RWPE2 (cell line): ENCODE data around the gene DIAPH2.
A peak's percentile ranks its signal among the peaks of the same experiment; 100 is the strongest.

Experiments
- ATAC-seq: fragments of 200-7000 bp; cut with Tn5 transposase; 3 replicates; pipeline ENCODE4 v1.9.1; 2021; ENCODE audit warnings: low read depth
- DNase-seq: peaks from one replicate; pipeline ENCODE4 v3.0.0-alpha.2; 2020; ENCODE audit warnings: low spot score
- H3K27ac ChIP-seq: fragments of 450-650 bp; 2 replicates; pipeline ENCODE4 v1.5.1; 2017; ENCODE audit warnings: mild to moderate bottlenecking; ENCODE audit not compliant: poor library complexity, severe bottlenecking
- H3K27me3 ChIP-seq: fragments of 250-450 bp; sonication (Bioruptor Pico); 2 replicates; pipeline ENCODE4 v1.5.1; 2021; ENCODE audit warnings: mild to moderate bottlenecking, moderate library complexity; ENCODE audit not compliant: insufficient read depth, poor library complexity, severe bottlenecking
- H3K36me3 ChIP-seq: fragments of 250-450 bp; sonication (Bioruptor Pico); 2 replicates; pipeline ENCODE4 v1.5.1; 2020; ENCODE audit warnings: low read depth, mild to moderate bottlenecking, moderate library complexity
- H3K4me1 ChIP-seq: fragments of 250-450 bp; sonication (Bioruptor Pico); 2 replicates; pipeline ENCODE4 v1.5.1; 2021; ENCODE audit warnings: mild to moderate bottlenecking, moderate library complexity; ENCODE audit not compliant: insufficient read depth, poor library complexity, severe bottlenecking
- H3K4me3 ChIP-seq: fragments of 250-450 bp; sonication (Bioruptor Pico); 2 replicates; pipeline ENCODE4 v1.5.1; 2021; ENCODE audit warnings: mild to moderate bottlenecking, moderate library complexity; ENCODE audit not compliant: severe bottlenecking
- H3K9me3 ChIP-seq: fragments of 250-450 bp; sonication (Bioruptor Pico); 2 replicates; pipeline ENCODE4 v1.5.1; 2021; ENCODE audit warnings: mild to moderate bottlenecking, moderate library complexity; ENCODE audit not compliant: severe bottlenecking
- CTCF ChIP-seq: fragments of 450-650 bp; IDR thresholded peaks from one replicate; pipeline ENCODE4 v1.5.1; 2017; ENCODE audit warnings: mild to moderate bottlenecking, moderate library complexity; ENCODE audit not compliant: poor library complexity, severe bottlenecking

The DIAPH2 gene

GRCh38 chrX:96684339-96685209 is at the start of gene DIAPH2:
Gene DIAPH2, plus strand, starts transcription at chrX:96684842.
- Histone ChIP-seq H3K4me1 (no peaks in the 10 kb centered on the region), H3K27ac (peak within 1 kb of the TSS; percentile 40), H3K27me3 (no peaks in the 10 kb centered on the region), H3K4me3 (peak within 1 kb of the TSS; percentile 47), H3K36me3 (no peaks in the 10 kb centered on the region), H3K9me3 (no peaks in the 10 kb centered on the region)
- ATAC-seq, result peak; percentile 88
- TF ChIP-seq CTCF, result no peak
- DNase-seq, result peak; percentile 56

- Histone ChIP-seq H3K4me3 (no peak overlapping the region), H3K36me3 (no peaks in the 10 kb centered on the region), H3K27ac (no peak overlapping the region), H3K4me1 (no peaks in the 10 kb centered on the region), H3K27me3 (no peaks in the 10 kb centered on the region), H3K9me3 (no peaks in the 10 kb centered on the region)
- TF ChIP-seq CTCF, result no peak
- ATAC-seq (no peak), DNase-seq (no peak)
Measured at GRCh38 chrX:96650023-96650422, 34.6 kb upstream of the DIAPH2 start.

GRCh38 chrX:96655947-96656623 is 28.6 kb upstream of the DIAPH2 start:
- H3K9me3 ChIP-seq, result no peaks in the 10 kb centered on the region
- H3K27ac ChIP-seq, result no peak overlapping the region
- DNase-seq (no peak), ATAC-seq (no peak)
- H3K36me3 ChIP-seq, result no peaks in the 10 kb centered on the region
- no peak overlapping the region for H3K4me3 ChIP-seq
- H3K4me1 ChIP-seq, result no peaks in the 10 kb centered on the region
- no peak for TF ChIP-seq CTCF
- H3K27me3 ChIP-seq, result no peaks in the 10 kb centered on the region

GRCh38 chrX:96682516-96682915 is 2.1 kb upstream of the DIAPH2 start:
- no peaks in the 10 kb centered on the region for H3K36me3 ChIP-seq
- H3K27me3 ChIP-seq, result no peaks in the 10 kb centered on the region
- no peak for DNase-seq
- ATAC-seq, result no peak
- TF ChIP-seq CTCF, result no peak
- no peak overlapping the region for H3K4me3 ChIP-seq
- H3K4me1 ChIP-seq, result no peaks in the 10 kb centered on the region
- no peaks in the 10 kb centered on the region for H3K9me3 ChIP-seq
- H3K27ac ChIP-seq, result no peak overlapping the region

GRCh38 chrX:96683997-96684338 is 674 bp upstream of the DIAPH2 start:
- Histone ChIP-seq H3K27me3 (no peaks in the 10 kb centered on the region), H3K27ac (no peak overlapping the region), H3K36me3 (no peaks in the 10 kb centered on the region), H3K9me3 (no peaks in the 10 kb centered on the region), H3K4me3 (no peak overlapping the region), H3K4me1 (no peaks in the 10 kb centered on the region)
- DNase-seq (no peak), ATAC-seq (no peak)
- TF ChIP-seq CTCF, result no peak
